HG02623 (cell line): ENCODE measurements around the gene ZMYM4.
A peak's percentile ranks its signal among the peaks of the same experiment; 100 is the strongest.
"Not testable (repeated sequence)": the region's sequence is repeated elsewhere in the genome, so short reads cannot be mapped to it uniquely, and the experiment has no call there.

Experiments used
- ATAC-seq: cut with Tn5 transposase; IDR thresholded peaks from one replicate; pipeline ENCODE4 v1.9.1; 2021; ENCODE audit warnings: moderate library complexity; ENCODE audit not compliant: unreplicated experiment

Gene ZMYM4

GRCh38 chr1:35268282-35269200 lies at the start of gene ZMYM4:
Gene ZMYM4, plus strand, starts transcription at chr1:35268709. Its CDS starts 338 bp downstream, at chr1:35269047.
- ATAC-seq: peak; percentile 84

GRCh38 chr1:35220976-35221375 lies 47.5 kb upstream of the ZMYM4 start:
- ATAC-seq: no peak

- no peak for ATAC-seq
These were observed 46.0 kb upstream of the ZMYM4 start for GRCh38 chr1:35222322-35223083.

GRCh38 chr1:35223084-35223630 lies 45.4 kb upstream of the ZMYM4 start:
- no peak for ATAC-seq

- no peak for ATAC-seq
These were observed 42.0 kb upstream of the ZMYM4 start for GRCh38 chr1:35226546-35226945.

- ATAC-seq: no peak
These were observed 38.7 kb upstream of the ZMYM4 start for GRCh38 chr1:35229587-35230360.

GRCh38 chr1:35231287-35231686 lies 37.2 kb upstream of the ZMYM4 start:
- no peak for ATAC-seq

- not testable (repeated sequence) for ATAC-seq
These were observed 31.7 kb upstream of the ZMYM4 start for GRCh38 chr1:35236772-35237171.

- ATAC-seq: no peak
These were observed 24.8 kb upstream of the ZMYM4 start for GRCh38 chr1:35243691-35244090.

- no peak for ATAC-seq
These were observed 21.3 kb upstream of the ZMYM4 start for GRCh38 chr1:35247256-35247655.

- ATAC-seq: no peak
These were observed 14.6 kb upstream of the ZMYM4 start for GRCh38 chr1:35253941-35254340.

- ATAC-seq: no peak
These were observed 13.2 kb upstream of the ZMYM4 start for GRCh38 chr1:35255276-35255675.

GRCh38 chr1:35259561-35259960 lies 8.9 kb upstream of the ZMYM4 start:
- ATAC-seq: no peak

- no peak for ATAC-seq
These were observed 6.9 kb upstream of the ZMYM4 start for GRCh38 chr1:35261412-35262120.

- no peak for ATAC-seq
These were observed 4.5 kb upstream of the ZMYM4 start for GRCh38 chr1:35264035-35264434.

GRCh38 chr1:35264871-35265270 lies 3.6 kb upstream of the ZMYM4 start:
- no peak for ATAC-seq

GRCh38 chr1:35266306-35266705 lies 2.2 kb upstream of the ZMYM4 start:
- ATAC-seq: no peak

- no peak for ATAC-seq
These were observed 886 bp downstream of the ZMYM4 start for GRCh38 chr1:35269201-35269988.

- no peak for ATAC-seq
These were observed 1.4 kb downstream of the ZMYM4 start for GRCh38 chr1:35269989-35270289.

GRCh38 chr1:35270836-35271235 lies 2.3 kb downstream of the ZMYM4 start:
- ATAC-seq: no peak
